ENCODE data around the gene EPB41L4A. TPM values are rescaled to one million over a fixed set of nuclear protein-coding genes. Genes with fewer than 3 reads are reported as not detected.

The EPB41L4A gene
- total RNA-seq, 6 donors from 2014 or later, result 15.9 to 45.1 (median 28.1) TPM

DNA sequence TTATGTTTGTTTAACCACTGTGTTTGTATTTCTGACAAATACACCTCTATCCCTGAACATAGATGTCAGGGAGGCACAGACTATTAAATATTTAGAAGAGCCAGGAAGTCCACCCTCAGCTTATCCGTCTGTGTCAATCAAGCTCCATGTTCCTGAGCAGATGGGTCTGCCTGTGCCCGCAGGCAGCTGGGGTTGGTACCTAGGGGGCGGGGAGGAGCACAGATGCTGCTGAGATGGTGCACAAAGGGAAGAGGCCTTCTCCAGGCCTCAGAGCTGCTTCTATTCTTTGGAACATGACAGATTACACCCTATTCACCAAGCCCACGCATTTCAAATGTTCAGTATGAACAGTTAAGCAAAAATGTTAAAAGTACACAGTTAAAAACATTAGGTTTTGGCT, 142.1 kb downstream of the EPB41L4A start:
- Histone ChIP-seq H3K27ac (no peak overlapping the region), H3K4me3 (no peak overlapping the region), H3K9me3 (no peaks in the 10 kb centered on the region), H3K4me1 (no peaks in the 10 kb centered on the region), H3K36me3 (no peaks in the 10 kb centered on the region), H3K27me3 (no peaks in the 10 kb centered on the region)
- ATAC-seq (ENCODE audit: low FRiP score in 2 of 2) (no peak), DNase-seq (no peak)
- WGBS, 2 donors, result 74 to 84% methylated on average over 4 of the region's 4 CpGs
- TF ChIP-seq EP300 (IDR thresholded peaks at IDR 0.05), result no peak
- TF ChIP-seq, protein P1, sequence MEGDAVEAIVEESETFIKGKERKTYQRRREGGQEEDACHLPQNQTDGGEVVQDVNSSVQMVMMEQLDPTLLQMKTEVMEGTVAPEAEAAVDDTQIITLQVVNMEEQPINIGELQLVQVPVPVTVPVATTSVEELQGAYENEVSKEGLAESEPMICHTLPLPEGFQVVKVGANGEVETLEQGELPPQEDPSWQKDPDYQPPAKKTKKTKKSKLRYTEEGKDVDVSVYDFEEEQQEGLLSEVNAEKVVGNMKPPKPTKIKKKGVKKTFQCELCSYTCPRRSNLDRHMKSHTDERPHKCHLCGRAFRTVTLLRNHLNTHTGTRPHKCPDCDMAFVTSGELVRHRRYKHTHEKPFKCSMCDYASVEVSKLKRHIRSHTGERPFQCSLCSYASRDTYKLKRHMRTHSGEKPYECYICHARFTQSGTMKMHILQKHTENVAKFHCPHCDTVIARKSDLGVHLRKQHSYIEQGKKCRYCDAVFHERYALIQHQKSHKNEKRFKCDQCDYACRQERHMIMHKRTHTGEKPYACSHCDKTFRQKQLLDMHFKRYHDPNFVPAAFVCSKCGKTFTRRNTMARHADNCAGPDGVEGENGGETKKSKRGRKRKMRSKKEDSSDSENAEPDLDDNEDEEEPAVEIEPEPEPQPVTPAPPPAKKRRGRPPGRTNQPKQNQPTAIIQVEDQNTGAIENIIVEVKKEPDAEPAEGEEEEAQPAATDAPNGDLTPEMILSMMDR (IDR thresholded peaks at IDR 0.05), result no peak
- TF ChIP-seq POLR2A (IDR thresholded peaks at IDR 0.05), result no peak
- no peak for TF ChIP-seq POLR2AphosphoS5 (IDR thresholded peaks at IDR 0.05)

DNA sequence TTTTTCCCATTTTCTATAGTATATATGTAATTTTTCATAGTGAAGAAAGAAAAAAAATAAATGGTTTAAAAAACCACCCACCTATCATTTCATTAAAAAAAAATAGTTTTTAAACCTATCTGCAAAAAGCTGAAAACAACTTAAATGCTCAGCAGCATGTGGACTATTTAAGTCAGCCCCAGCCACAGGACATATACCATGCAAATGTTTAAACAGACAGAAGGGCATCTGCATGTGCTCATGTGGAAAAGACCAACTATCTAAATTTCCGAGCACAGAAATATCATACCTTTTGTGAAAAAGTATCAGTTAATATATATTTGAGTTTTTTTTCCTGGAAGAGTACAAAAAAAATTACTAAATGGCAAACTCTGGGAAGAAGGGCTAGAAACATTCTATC, 143.4 kb downstream of the EPB41L4A start:
- no peaks in the 10 kb centered on the region for H3K36me3 ChIP-seq
- no peak overlapping the region for H3K4me3 ChIP-seq
- TF ChIP-seq POLR2AphosphoS5 (IDR thresholded peaks at IDR 0.05) (no peak), POLR2A (IDR thresholded peaks at IDR 0.05) (no peak), EP300 (IDR thresholded peaks at IDR 0.05) (no peak)
- TF ChIP-seq, protein P1 (IDR thresholded peaks at IDR 0.05), result no peak
- DNase-seq, result no peak
- WGBS, 2 donors, result 85 to 97% methylated on average over 1 of the region's 1 CpG
- ATAC-seq (ENCODE audit: low FRiP score in 2 of 2), result no peak
- no peak overlapping the region for H3K27ac ChIP-seq
- H3K9me3 ChIP-seq, result no peaks in the 10 kb centered on the region
- no peaks in the 10 kb centered on the region for H3K27me3 ChIP-seq
- no peaks in the 10 kb centered on the region for H3K4me1 ChIP-seq

DNA sequence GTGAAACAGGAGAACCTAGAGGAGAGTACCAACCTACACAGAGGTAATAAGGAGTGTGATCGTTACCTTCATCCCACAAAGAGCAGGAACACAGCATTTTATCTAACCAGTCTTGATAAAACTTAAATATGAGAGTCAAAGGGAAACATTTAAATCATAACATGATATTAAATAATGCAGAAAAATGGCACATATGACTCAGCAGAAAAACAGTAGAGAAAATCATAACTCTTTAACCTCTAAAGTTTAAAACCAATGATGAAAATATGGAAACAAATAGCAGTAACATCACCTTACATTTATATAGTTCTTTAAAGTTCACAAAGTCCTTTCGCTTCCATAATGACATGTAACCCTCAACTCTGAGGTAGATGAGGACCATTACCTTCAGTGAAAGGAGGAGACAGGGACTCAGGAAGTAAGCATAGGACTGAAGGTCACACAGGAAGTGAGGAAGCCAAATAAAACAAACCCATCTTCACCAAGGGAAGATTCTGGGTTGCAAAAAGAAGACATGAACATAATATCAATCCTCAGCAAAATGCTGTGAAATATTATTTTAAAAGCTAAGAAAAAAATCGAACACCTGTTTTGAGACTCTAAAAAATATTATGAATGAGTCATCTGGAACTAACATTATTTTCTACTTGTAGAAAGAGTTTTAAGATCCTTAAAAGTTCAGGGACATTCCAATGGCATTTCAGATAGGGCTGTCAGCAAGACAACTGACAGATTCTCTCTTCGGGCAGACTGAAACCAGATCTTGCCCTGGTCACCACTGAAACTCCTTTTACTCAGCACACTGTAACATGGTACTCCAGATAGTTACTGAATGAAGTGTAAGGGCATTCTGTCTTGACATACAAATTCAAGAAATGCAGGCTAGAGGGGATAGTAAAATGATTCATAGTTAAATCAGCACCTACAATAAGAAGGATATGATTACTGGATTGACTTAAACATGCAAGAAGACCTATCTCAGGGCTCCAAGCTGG, 148.5 kb downstream of the EPB41L4A start:
- no peaks in the 10 kb centered on the region for H3K4me1 ChIP-seq
- no peak overlapping the region for H3K4me3 ChIP-seq
- TF ChIP-seq POLR2A (IDR thresholded peaks at IDR 0.05) (no peak), POLR2AphosphoS5 (IDR thresholded peaks at IDR 0.05) (no peak), EP300 (IDR thresholded peaks at IDR 0.05) (no peak)
- TF ChIP-seq, protein P1 (IDR thresholded peaks at IDR 0.05), result no peak
- no peak for ATAC-seq (ENCODE audit: low FRiP score in 2 of 2)
- no peak overlapping the region for H3K27ac ChIP-seq
- WGBS, 2 donors, result 82 to 87% methylated on average over 4 of the region's 4 CpGs
- no peaks in the 10 kb centered on the region for H3K9me3 ChIP-seq
- no peaks in the 10 kb centered on the region for H3K27me3 ChIP-seq
- DNase-seq, result no peak
- H3K36me3 ChIP-seq, result peaks cover 0 to 4% (median 2%) of the 10 kb centered on the region in 4 donors

DNA sequence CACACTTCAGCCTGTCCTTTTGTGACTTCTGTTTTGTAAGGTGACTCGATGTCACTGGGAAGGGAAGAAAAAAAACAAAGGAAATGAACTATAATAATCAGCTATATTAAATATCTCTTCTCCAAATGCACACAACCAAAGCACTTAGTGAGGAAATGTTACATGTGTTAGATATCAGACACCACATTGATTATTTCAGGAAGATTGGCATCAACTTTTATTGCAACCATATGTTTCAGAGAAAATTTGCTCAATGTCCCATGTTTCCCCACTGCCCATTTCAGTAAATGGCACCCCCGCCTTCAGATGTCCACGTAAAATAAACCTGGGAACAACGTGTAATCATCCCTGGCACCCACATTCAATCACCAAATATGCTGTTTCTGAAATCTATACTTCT, 151.8 kb downstream of the EPB41L4A start:
- no peak overlapping the region for H3K4me3 ChIP-seq
- no peak for ATAC-seq (ENCODE audit: low FRiP score in 2 of 2)
- TF ChIP-seq POLR2A (IDR thresholded peaks at IDR 0.05) (no peak), EP300 (IDR thresholded peaks at IDR 0.05) (no peak), POLR2AphosphoS5 (IDR thresholded peaks at IDR 0.05) (no peak)
- TF ChIP-seq, protein P1 (IDR thresholded peaks at IDR 0.05), result no peak
- H3K27me3 ChIP-seq, result no peaks in the 10 kb centered on the region
- H3K36me3 ChIP-seq, result peaks cover 0 to 6% (median 2%) of the 10 kb centered on the region in 4 donors
- no peak for DNase-seq
- no peaks in the 10 kb centered on the region for H3K4me1 ChIP-seq
- H3K9me3 ChIP-seq, result no peaks in the 10 kb centered on the region
- no peak overlapping the region for H3K27ac ChIP-seq
- WGBS, 2 donors, result 77 to 78% methylated on average over 4 of the region's 4 CpGs
